ENCODE results near the gene DDX24. TPM values are rescaled to one million over a fixed set of nuclear protein-coding genes. Genes with fewer than 3 reads are reported as not detected.
"Not testable (repeated sequence)": the region's sequence is repeated elsewhere in the genome, so short reads cannot be mapped to it uniquely, and the experiment has no call there.

The DDX24 gene
- polyA plus RNA-seq, 4 donors: 35.1 to 103 (median 57.9) TPM

DNA sequence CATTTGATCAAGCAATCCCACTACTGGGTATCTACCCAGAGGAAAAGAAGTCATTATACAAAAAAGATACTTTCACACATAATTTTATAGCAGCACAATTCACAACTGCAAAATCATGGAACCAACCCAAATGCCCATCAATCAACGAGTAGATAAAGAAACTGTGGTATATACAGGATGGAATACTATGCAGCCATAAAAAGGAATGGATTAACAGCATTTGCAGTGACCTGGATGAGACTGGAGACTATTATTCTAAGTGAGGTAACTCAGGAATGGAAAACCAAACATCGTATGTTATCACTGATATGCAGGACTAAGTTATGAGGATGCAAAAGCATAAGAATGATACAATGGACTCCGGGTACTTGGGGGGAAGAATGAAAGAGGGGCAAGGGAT, 8.9 kb downstream of the DDX24 start:
- H3K9me3 ChIP-seq (ENCODE audit: control insufficient read depth in 2 of 2, insufficient read depth in 1 of 2, low read depth in 1 of 2, low read length in 1 of 2): peaks cover 0 to 12% of the 10 kb centered on the region in 2 donors
- not testable (repeated sequence) for H3K4me1 ChIP-seq (ENCODE audit: control insufficient read depth in 3 of 3, insufficient read depth in 2 of 3, low read depth in 1 of 3, low read length in 2 of 3); H3K27ac ChIP-seq (ENCODE audit: low read depth in 1 of 3, low read length in 2 of 3); H3K36me3 ChIP-seq (ENCODE audit: control insufficient read depth in 3 of 3, insufficient read depth in 2 of 3, low read depth in 1 of 3, low read length in 3 of 3); DNase-seq; H3K27me3 ChIP-seq (ENCODE audit: control insufficient read depth in 3 of 3, insufficient read depth in 3 of 3, low read length in 3 of 3); FAIRE-seq; H3K4me3 ChIP-seq (ENCODE audit: low read depth in 1 of 3, low read length in 3 of 3)
- 94 to 96% (median 95%) methylated on average over 3 of the region's 3 CpGs for WGBS, 3 donors

DNA sequence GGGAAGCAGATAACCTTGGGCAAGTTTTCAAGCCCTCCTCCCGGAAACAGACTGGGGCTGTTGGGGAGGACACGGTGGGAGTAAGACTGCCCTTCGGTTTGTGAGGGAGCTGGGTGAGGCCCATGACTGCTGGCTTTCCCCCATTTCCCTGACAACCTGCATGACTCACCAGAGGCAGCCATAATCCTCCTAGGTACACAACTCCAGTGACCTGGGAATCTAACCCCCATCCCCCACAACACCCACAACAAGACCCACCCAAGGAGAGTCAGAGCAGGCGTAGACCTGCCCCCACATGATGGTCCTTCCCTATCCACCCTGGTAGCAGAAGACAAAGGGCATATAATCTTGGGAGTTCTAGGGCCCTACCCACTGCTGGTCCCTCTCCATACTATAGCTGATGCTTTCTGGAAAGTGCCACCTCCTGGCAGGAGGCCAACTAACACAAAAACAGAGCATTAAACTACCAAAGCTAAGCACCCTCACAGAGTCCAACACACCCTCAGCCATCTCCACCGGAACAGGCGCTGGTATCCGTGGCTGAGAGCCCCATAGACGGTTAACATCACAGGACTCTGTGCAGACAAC, 14.8 kb downstream of the DDX24 start:
- no peaks in the 10 kb centered on the region for H3K27me3 ChIP-seq (ENCODE audit: control insufficient read depth in 3 of 3, insufficient read depth in 3 of 3, low read length in 3 of 3)
- H3K4me1 ChIP-seq (ENCODE audit: control insufficient read depth in 3 of 3, insufficient read depth in 2 of 3, low read depth in 1 of 3, low read length in 2 of 3): peaks cover 0 to 9% (median 6%) of the 10 kb centered on the region in 3 donors
- no peak for FAIRE-seq
- 59 to 64% (median 60%) methylated on average over 8 of the region's 8 CpGs for WGBS, 3 donors
- peaks cover 0 to 3% of the 10 kb centered on the region in 2 donors for H3K9me3 ChIP-seq (ENCODE audit: control insufficient read depth in 2 of 2, insufficient read depth in 1 of 2, low read depth in 1 of 2, low read length in 1 of 2)
- no peak overlapping the region for H3K4me3 ChIP-seq (ENCODE audit: low read depth in 1 of 3, low read length in 3 of 3)
- peak overlapping the region in 1 of 3 donors; percentile 50 for H3K27ac ChIP-seq (ENCODE audit: low read depth in 1 of 3, low read length in 2 of 3)
- DNase-seq: peak; percentile 25 to 67
- H3K36me3 ChIP-seq (ENCODE audit: control insufficient read depth in 3 of 3, insufficient read depth in 2 of 3, low read depth in 1 of 3, low read length in 3 of 3): peaks cover 0 to 10% (median 7%) of the 10 kb centered on the region in 3 donors

DNA sequence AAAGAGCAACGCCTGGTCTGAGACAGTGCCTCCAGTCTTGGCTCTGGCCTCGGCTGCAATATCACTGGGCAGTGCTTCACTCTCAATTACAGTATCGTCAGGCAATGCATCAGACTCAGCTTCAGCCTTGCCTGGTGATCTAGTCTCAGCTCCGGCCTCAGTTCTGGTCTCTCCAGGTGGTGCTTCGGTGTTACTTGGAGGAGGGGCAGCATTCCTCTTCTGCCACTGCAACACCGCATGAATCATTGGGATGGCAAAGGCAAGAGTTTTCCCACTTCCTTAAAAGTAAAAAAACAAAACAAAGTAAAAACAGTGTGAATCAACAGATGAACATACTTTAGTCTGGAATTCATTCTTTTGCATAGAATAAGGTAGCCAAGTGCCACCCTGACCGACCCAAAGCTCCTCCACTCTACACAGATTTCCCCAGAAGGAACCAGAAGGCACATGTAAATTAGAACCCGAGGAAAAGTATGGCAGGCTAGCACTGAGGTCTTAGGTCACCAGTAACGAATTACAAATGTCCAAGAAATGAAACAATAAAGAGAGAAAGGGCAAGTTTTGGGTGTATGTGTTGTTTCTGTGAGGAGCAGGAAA, 18.6 kb downstream of the DDX24 start:
- no peak for DNase-seq
- FAIRE-seq: no peak
- Histone ChIP-seq H3K27ac (ENCODE audit: low read depth in 1 of 3, low read length in 2 of 3) (no peak overlapping the region), H3K4me3 (ENCODE audit: low read depth in 1 of 3, low read length in 3 of 3) (no peak overlapping the region), H3K9me3 (ENCODE audit: control insufficient read depth in 2 of 2, insufficient read depth in 1 of 2, low read depth in 1 of 2, low read length in 1 of 2) (no peaks in the 10 kb centered on the region), H3K4me1 (ENCODE audit: control insufficient read depth in 3 of 3, insufficient read depth in 2 of 3, low read depth in 1 of 3, low read length in 2 of 3) (peaks cover 0 to 14% (median 10%) of the 10 kb centered on the region in 3 donors), H3K27me3 (ENCODE audit: control insufficient read depth in 3 of 3, insufficient read depth in 3 of 3, low read length in 3 of 3) (no peaks in the 10 kb centered on the region), H3K36me3 (ENCODE audit: control insufficient read depth in 3 of 3, insufficient read depth in 2 of 3, low read depth in 1 of 3, low read length in 3 of 3) (peaks cover 8 to 35% (median 32%) of the 10 kb centered on the region in 3 donors)
- 78 to 88% (median 85%) methylated on average over 9 of the region's 9 CpGs for WGBS, 3 donors

DNA sequence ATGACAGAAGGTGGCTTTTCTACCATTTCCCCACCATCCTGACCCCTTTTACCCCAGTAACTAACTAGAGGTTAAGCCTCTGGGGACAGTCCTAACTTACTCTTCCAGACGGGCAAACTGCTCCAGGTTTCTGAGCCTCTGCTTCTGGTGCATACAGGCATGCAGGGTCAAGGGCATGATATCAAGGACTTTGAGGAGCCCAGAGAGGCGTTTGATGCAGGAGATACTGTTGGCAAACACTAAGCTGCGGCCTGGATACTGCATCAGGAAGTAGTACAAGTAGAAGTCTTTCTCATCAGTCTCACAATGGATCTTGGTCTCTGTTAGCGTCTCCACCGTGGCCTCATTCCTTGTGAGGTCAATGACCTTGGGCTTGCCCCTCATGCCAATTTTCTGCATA, 21.0 kb downstream of the DDX24 start:
- Histone ChIP-seq H3K36me3 (ENCODE audit: control insufficient read depth in 3 of 3, insufficient read depth in 2 of 3, low read depth in 1 of 3, low read length in 3 of 3) (peaks cover 12 to 49% (median 45%) of the 10 kb centered on the region in 3 donors), H3K27me3 (ENCODE audit: control insufficient read depth in 3 of 3, insufficient read depth in 3 of 3, low read length in 3 of 3) (no peaks in the 10 kb centered on the region), H3K4me3 (ENCODE audit: low read depth in 1 of 3, low read length in 3 of 3) (no peak overlapping the region), H3K27ac (ENCODE audit: low read depth in 1 of 3, low read length in 2 of 3) (no peak overlapping the region), H3K4me1 (ENCODE audit: control insufficient read depth in 3 of 3, insufficient read depth in 2 of 3, low read depth in 1 of 3, low read length in 2 of 3) (peaks cover 0 to 6% (median 4%) of the 10 kb centered on the region in 3 donors), H3K9me3 (ENCODE audit: control insufficient read depth in 2 of 2, insufficient read depth in 1 of 2, low read depth in 1 of 2, low read length in 1 of 2) (no peaks in the 10 kb centered on the region)
- FAIRE-seq (no peak), DNase-seq (no peak)
- WGBS, 3 donors: 73 to 75% (median 74%) methylated on average over 5 of the region's 5 CpGs

DNA sequence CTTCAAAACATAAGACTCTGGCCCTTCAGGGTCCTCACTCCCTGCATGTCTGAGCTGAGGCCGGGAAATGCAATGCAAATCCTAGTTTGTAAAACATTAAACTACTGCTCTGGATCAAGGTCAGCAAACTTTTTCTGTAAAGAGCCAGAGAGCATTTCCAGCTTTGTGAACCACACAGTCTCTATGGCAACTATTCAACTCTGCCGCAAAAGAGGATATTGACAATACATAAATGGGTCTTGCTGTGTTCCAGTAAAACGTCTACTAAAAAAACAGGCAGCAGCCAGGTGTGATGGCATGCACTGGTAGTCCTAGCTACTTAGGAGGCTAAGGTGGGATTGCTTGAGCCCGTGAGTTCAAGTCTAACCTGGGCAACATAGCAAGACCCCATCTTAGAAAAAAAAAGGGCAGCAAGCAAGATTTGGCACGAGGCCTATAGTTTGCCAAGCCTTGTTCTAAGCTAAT, 22.3 kb downstream of the DDX24 start:
- FAIRE-seq (no peak), DNase-seq (peak in 1 of 2 donors; percentile 49)
- Histone ChIP-seq H3K4me3 (ENCODE audit: low read depth in 1 of 3, low read length in 3 of 3) (no peak overlapping the region), H3K4me1 (ENCODE audit: control insufficient read depth in 3 of 3, insufficient read depth in 2 of 3, low read depth in 1 of 3, low read length in 2 of 3) (peaks cover 0 to 6% (median 4%) of the 10 kb centered on the region in 3 donors), H3K36me3 (ENCODE audit: control insufficient read depth in 3 of 3, insufficient read depth in 2 of 3, low read depth in 1 of 3, low read length in 3 of 3) (peaks cover 12 to 57% (median 45%) of the 10 kb centered on the region in 3 donors), H3K27ac (ENCODE audit: low read depth in 1 of 3, low read length in 2 of 3) (no peak overlapping the region), H3K9me3 (ENCODE audit: control insufficient read depth in 2 of 2, insufficient read depth in 1 of 2, low read depth in 1 of 2, low read length in 1 of 2) (no peaks in the 10 kb centered on the region), H3K27me3 (ENCODE audit: control insufficient read depth in 3 of 3, insufficient read depth in 3 of 3, low read length in 3 of 3) (no peaks in the 10 kb centered on the region)
- WGBS, 3 donors: 66 to 82% (median 80%) methylated on average over 5 of the region's 5 CpGs

DNA sequence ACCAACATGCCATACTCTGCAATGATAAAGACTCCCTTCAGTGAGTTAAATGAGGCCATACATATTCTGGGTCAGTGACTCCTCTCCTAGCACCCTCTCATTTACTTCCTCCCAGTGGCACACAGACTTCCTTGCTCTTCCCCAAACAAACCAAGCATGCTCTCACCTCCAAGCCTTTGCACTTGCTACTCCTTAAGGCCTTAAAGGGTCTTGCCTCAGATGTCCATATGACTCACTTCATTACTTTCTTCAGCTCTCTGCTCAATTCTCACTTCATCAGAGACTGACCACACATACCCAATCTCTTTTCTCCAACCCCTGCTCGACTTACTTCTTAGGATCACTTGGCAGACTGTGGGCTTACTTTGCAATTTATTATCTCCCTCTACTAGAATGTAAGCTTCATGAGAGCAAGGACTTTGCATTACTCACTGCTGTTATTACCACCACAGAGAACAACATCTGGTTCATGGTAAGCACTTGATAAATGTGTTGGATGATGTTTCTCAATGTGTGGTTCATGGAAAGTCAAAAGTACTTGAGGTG, 22.8 kb downstream of the DDX24 start:
- FAIRE-seq (no peak), DNase-seq (no peak)
- H3K4me1 ChIP-seq (ENCODE audit: control insufficient read depth in 3 of 3, insufficient read depth in 2 of 3, low read depth in 1 of 3, low read length in 2 of 3): peaks cover 0 to 6% (median 4%) of the 10 kb centered on the region in 3 donors
- H3K4me3 ChIP-seq (ENCODE audit: low read depth in 1 of 3, low read length in 3 of 3): no peak overlapping the region
- peaks cover 12 to 58% (median 45%) of the 10 kb centered on the region in 3 donors for H3K36me3 ChIP-seq (ENCODE audit: control insufficient read depth in 3 of 3, insufficient read depth in 2 of 3, low read depth in 1 of 3, low read length in 3 of 3)
- 65 to 75% (median 68%) methylated on average over 1 of the region's 1 CpG for WGBS, 3 donors
- no peaks in the 10 kb centered on the region for H3K27me3 ChIP-seq (ENCODE audit: control insufficient read depth in 3 of 3, insufficient read depth in 3 of 3, low read length in 3 of 3)
- H3K27ac ChIP-seq (ENCODE audit: low read depth in 1 of 3, low read length in 2 of 3): no peak overlapping the region
- no peaks in the 10 kb centered on the region for H3K9me3 ChIP-seq (ENCODE audit: control insufficient read depth in 2 of 2, insufficient read depth in 1 of 2, low read depth in 1 of 2, low read length in 1 of 2)

DNA sequence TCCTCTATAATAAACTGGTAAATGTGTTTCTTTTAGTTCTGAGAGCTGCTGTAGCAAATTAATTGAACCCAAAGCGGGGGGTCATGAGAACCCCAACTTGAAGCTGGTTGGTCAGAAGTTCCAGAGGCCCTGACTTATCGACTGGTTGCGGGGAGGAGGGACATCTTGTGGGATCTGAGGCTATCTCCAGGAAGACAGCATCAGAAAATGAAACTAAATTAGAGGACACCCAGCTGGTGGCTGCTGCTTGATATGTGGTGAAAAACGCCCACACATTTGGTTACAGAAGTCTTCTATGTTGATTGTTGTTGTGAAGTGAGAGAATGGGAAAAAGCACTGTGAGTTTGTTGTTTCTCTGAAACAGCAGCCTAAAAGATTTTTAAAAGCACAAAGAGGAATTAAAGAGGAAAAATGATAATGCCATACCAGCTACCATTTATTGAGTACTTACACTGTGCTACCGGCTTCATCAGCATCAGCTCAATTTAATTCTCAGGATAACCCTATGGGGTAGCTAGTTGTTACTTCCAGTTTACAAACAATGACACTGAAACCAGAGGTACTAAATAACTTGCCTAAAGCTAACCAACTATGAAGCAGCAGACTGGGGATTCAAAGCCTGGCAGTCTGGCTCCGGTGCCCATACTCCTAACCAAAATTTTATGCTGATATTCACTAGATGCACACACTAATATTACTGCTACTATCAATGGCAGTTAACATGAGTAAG, 24.3 kb downstream of the DDX24 start:
- Histone ChIP-seq H3K27me3 (ENCODE audit: control insufficient read depth in 3 of 3, insufficient read depth in 3 of 3, low read length in 3 of 3) (no peaks in the 10 kb centered on the region), H3K27ac (ENCODE audit: low read depth in 1 of 3, low read length in 2 of 3) (peak overlapping the region in 1 of 3 donors; percentile 22), H3K4me1 (ENCODE audit: control insufficient read depth in 3 of 3, insufficient read depth in 2 of 3, low read depth in 1 of 3, low read length in 2 of 3) (peaks cover 0 to 6% (median 4%) of the 10 kb centered on the region in 3 donors), H3K4me3 (ENCODE audit: low read depth in 1 of 3, low read length in 3 of 3) (no peak overlapping the region), H3K9me3 (ENCODE audit: control insufficient read depth in 2 of 2, insufficient read depth in 1 of 2, low read depth in 1 of 2, low read length in 1 of 2) (no peaks in the 10 kb centered on the region), H3K36me3 (ENCODE audit: control insufficient read depth in 3 of 3, insufficient read depth in 2 of 3, low read depth in 1 of 3, low read length in 3 of 3) (peaks cover 15 to 61% (median 50%) of the 10 kb centered on the region in 3 donors)
- DNase-seq: peak in 1 of 2 donors; percentile 15
- 65 to 81% (median 68%) methylated on average over 6 of the region's 6 CpGs for WGBS, 3 donors
- no peak for FAIRE-seq

DNA sequence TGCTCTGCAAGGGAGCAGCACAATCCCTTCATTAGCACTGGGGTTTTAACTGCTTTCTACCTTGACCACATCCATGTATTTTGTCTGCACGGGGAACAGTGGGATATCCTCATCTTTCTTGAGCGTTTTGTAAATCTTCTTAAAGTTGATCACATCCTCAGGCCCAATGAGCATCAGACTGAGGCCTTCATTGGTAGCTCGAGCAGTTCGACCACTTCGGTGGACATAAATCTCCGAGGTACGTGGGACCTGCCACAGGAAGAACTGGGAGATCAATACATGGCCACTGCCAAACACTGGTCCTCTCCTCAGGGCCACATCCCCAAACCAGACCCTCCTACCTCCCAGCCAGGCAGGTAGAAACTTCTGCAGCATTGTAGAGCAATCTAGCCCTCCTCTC, 26.1 kb downstream of the DDX24 start:
- FAIRE-seq (no peak), DNase-seq (no peak)
- Histone ChIP-seq H3K4me1 (ENCODE audit: control insufficient read depth in 3 of 3, insufficient read depth in 2 of 3, low read depth in 1 of 3, low read length in 2 of 3) (peaks cover 0 to 6% (median 4%) of the 10 kb centered on the region in 3 donors), H3K4me3 (ENCODE audit: low read depth in 1 of 3, low read length in 3 of 3) (no peak overlapping the region), H3K27ac (ENCODE audit: low read depth in 1 of 3, low read length in 2 of 3) (no peak overlapping the region), H3K36me3 (ENCODE audit: control insufficient read depth in 3 of 3, insufficient read depth in 2 of 3, low read depth in 1 of 3, low read length in 3 of 3) (peaks cover 16 to 63% (median 40%) of the 10 kb centered on the region in 3 donors), H3K27me3 (ENCODE audit: control insufficient read depth in 3 of 3, insufficient read depth in 3 of 3, low read length in 3 of 3) (no peaks in the 10 kb centered on the region), H3K9me3 (ENCODE audit: control insufficient read depth in 2 of 2, insufficient read depth in 1 of 2, low read depth in 1 of 2, low read length in 1 of 2) (no peaks in the 10 kb centered on the region)
- 92 to 97% (median 95%) methylated on average over 7 of the region's 7 CpGs for WGBS, 3 donors
